CD14-positive monocyte (primary cell): Measurements from ENCODE around the gene CPLANE1. TPM values are rescaled to one million over a fixed set of nuclear protein-coding genes. Genes with fewer than 3 reads are reported as not detected.

ENCODE experiments used
- DNase-seq, 3 donors: peaks; one replicate each; pipeline ENCODE4 v3.0.0-alpha.2; 2011 to 2022
- H2AFZ ChIP-seq: 2 replicates; pipeline ENCODE4 v1.6.0; 2012; ENCODE audit warnings: mild to moderate bottlenecking, low read depth, low read length, inconsistent platforms; ENCODE audit not compliant: insufficient read depth, poor library complexity, severe bottlenecking
- H3K27ac ChIP-seq, 2 donors: 1 replicate in 1 of 2; 2 replicates in 1 of 2; pipeline ENCODE4 v1.5.1; 2012 to 2013; ENCODE audit warnings: low read length in 2 of 2, control low read depth in 1 of 2, inconsistent platforms in 1 of 2, low read depth in 1 of 2, mild to moderate bottlenecking in 1 of 2
- H3K27me3 ChIP-seq, 2 donors: one replicate each; pipeline versions ENCODE4 v1.6.0 to v1.6.1; 2011 to 2013; ENCODE audit warnings: low read length in 2 of 2; ENCODE audit not compliant: control insufficient read depth in 2 of 2, insufficient read depth in 2 of 2
- H3K36me3 ChIP-seq, 2 donors: replicated peaks in 1 of 2; 1 replicate in 1 of 2; 2 replicates in 1 of 2; pipeline versions ENCODE4 v1.5.1 to v1.6.1; 2012 to 2013; ENCODE audit warnings: low read length in 2 of 2, control low read depth in 1 of 2, inconsistent platforms in 1 of 2, mild to moderate bottlenecking in 1 of 2; ENCODE audit not compliant: insufficient read depth in 2 of 2, control insufficient read depth in 1 of 2
- H3K4me1 ChIP-seq, 2 donors: 1 replicate in 1 of 2; 2 replicates in 1 of 2; pipeline versions ENCODE4 v1.5.1 to v1.6.1; 2012 to 2013; ENCODE audit warnings: low read length in 2 of 2, control low read depth in 1 of 2, inconsistent platforms in 1 of 2, mild to moderate bottlenecking in 1 of 2, moderate library complexity in 1 of 2; ENCODE audit not compliant: insufficient read depth in 2 of 2, control insufficient read depth in 1 of 2
- H3K4me2 ChIP-seq: replicated peaks from 2 replicates; pipeline ENCODE3; 2012; ENCODE audit warnings: low read length, moderate library complexity, mild to moderate bottlenecking; ENCODE audit not compliant: poor library complexity, severe bottlenecking; ENCODE audit errors: extremely low read depth
- H3K4me3 ChIP-seq, 3 experiments: fragments of 200-600 bp in 1 of 3; sonication (generic) in 1 of 3; replicated peaks in 1 of 3; 1 replicate in 2 of 3; 2 replicates in 1 of 3; pipeline ENCODE4 v1.5.1; 2011 to 2013; ENCODE audit warnings: low read length in 3 of 3, mild to moderate bottlenecking in 3 of 3, control low read depth in 2 of 3, low read depth in 2 of 3, inconsistent platforms in 1 of 3, moderate library complexity in 1 of 3
- H3K79me2 ChIP-seq: 2 replicates; pipeline ENCODE4 v1.6.0; 2012; ENCODE audit warnings: mild to moderate bottlenecking, control low read depth, inconsistent platforms, low read length, moderate library complexity; ENCODE audit not compliant: insufficient read depth
- H3K9ac ChIP-seq: 2 replicates; pipeline ENCODE4 v1.6.0; 2017; ENCODE audit warnings: low read length, mild to moderate bottlenecking; ENCODE audit not compliant: insufficient read depth, poor library complexity, severe bottlenecking
- H3K9me3 ChIP-seq, 2 donors: replicated peaks in 1 of 2; 1 replicate in 1 of 2; 2 replicates in 1 of 2; pipeline versions ENCODE4 v1.5.1 to v1.6.1; 2012 to 2013; ENCODE audit warnings: low read length in 2 of 2, control low read depth in 1 of 2; ENCODE audit not compliant: control insufficient read depth in 1 of 2, insufficient read depth in 1 of 2
- H4K20me1 ChIP-seq: 2 replicates; pipeline ENCODE4 v1.6.0; 2012; ENCODE audit warnings: mild to moderate bottlenecking, low read length, control low read depth, moderate library complexity; ENCODE audit not compliant: insufficient read depth
- H3K27ac Mint-ChIP-seq, 7 donors: one replicate each; pipeline ENCODE4 v1.8.0; 2020; ENCODE audit warnings: mild to moderate bottlenecking in 7 of 7, mixed read lengths in 7 of 7, moderate library complexity in 6 of 7, inconsistent platforms in 2 of 7
- H3K27me3 Mint-ChIP-seq, 3 donors: one replicate each; pipeline ENCODE4 v1.8.0; 2021 to 2022; ENCODE audit warnings: low read depth in 3 of 3, mild to moderate bottlenecking in 3 of 3, mixed read lengths in 3 of 3, moderate library complexity in 3 of 3, inconsistent platforms in 1 of 3
- H3K36me3 Mint-ChIP-seq, 2 donors: one replicate each; pipeline ENCODE4 v1.8.0; 2020; ENCODE audit warnings: mixed read lengths in 2 of 2, inconsistent platforms in 1 of 2, mild to moderate bottlenecking in 1 of 2
- H3K4me1 Mint-ChIP-seq: one replicate; pipeline ENCODE4 v1.8.0; 2020; ENCODE audit warnings: mild to moderate bottlenecking, mixed read lengths
- H3K4me3 Mint-ChIP-seq, 2 donors: one replicate each; pipeline ENCODE4 v1.8.0; 2020; ENCODE audit warnings: mild to moderate bottlenecking in 2 of 2, mixed read lengths in 2 of 2, moderate library complexity in 1 of 2
- H3K9me3 Mint-ChIP-seq, 7 donors: one replicate each; pipeline ENCODE4 v1.8.0; 2020 to 2022; ENCODE audit warnings: mixed read lengths in 7 of 7, mild to moderate bottlenecking in 6 of 7, moderate library complexity in 6 of 7, inconsistent platforms in 2 of 7
- WGBS: methylation state at CpG from one replicate; pipeline ENCODE4 v1.1.5; 2013; ENCODE audit warnings: missing lambda C conversion rate; ENCODE audit not compliant: insufficient coverage; 5-methylcytosine and 5-hydroxymethylcytosine counted together
- intact Hi-C, 2 donors: fragments of 100-400 bp; cut with micrococcal nuclease; formaldehyde crosslinking; loops; one replicate each; pipeline versions ENCODE4 v1.15.0 to v1.15.1; 2023
- polyA plus RNA-seq, 3 donors: library from polyadenylated mRNA; depleted of rRNA in 1 of 3; unstranded in 2 of 3; stranded (reverse) in 1 of 3; fragments of 300-500 nt in 2 of 3; fragments of >200 nt in 1 of 3; fragmentation: Illumina TruSeq in 2 of 3; gene quantifications; 1 replicate in 2 of 3; 2 replicates in 1 of 3; pipeline ENCODE4 v1.2.3, GENCODE V29; 2012 to 2021
- TF ChIP-seq, protein P1 (sequence below): fragments of 200-600 bp; IDR thresholded peaks from one replicate; pipeline ENCODE4 v1.8.0; 2022; ENCODE audit warnings: antibody characterized with exemption, mild to moderate bottlenecking

The CPLANE1 gene
- polyA plus RNA-seq, 3 donors: 0.25 to 1.6 (median 0.88) TPM

DNA sequence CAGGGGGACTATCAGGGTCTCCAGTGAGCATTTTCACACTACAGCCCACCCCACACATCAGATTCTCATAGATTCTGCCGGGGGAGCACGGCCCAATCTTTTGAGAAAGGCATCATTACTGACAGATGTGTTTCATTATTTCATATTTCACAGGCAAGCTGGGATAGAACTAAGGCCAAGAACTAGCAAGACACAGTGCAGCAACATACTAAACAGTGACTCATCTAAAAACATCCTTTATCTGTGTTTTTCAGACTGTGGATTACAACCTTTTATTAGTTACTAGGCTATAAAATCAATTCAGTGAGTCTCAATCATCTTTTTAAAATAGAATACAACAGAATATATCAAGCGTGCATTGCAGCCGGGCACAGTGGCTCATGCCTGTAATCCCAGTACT is 59.8 kb downstream of the CPLANE1 start:
- H3K9me3 Mint-ChIP-seq: no peaks in the 10 kb centered on the region
- H3K36me3 ChIP-seq: peaks cover 0 to 8% of the 10 kb centered on the region in 2 donors
- H3K79me2 ChIP-seq: no peaks in the 10 kb centered on the region
- no peaks in the 10 kb centered on the region for H3K9me3 ChIP-seq
- H3K4me3 Mint-ChIP-seq: no peak overlapping the region
- no peak overlapping the region for H3K4me2 ChIP-seq
- no peaks in the 10 kb centered on the region for H3K4me1 ChIP-seq
- H3K27me3 ChIP-seq: no peaks in the 10 kb centered on the region
- H3K4me3 ChIP-seq: no peak overlapping the region
- no peaks in the 10 kb centered on the region for H3K4me1 Mint-ChIP-seq
- TF ChIP-seq, protein P1, sequence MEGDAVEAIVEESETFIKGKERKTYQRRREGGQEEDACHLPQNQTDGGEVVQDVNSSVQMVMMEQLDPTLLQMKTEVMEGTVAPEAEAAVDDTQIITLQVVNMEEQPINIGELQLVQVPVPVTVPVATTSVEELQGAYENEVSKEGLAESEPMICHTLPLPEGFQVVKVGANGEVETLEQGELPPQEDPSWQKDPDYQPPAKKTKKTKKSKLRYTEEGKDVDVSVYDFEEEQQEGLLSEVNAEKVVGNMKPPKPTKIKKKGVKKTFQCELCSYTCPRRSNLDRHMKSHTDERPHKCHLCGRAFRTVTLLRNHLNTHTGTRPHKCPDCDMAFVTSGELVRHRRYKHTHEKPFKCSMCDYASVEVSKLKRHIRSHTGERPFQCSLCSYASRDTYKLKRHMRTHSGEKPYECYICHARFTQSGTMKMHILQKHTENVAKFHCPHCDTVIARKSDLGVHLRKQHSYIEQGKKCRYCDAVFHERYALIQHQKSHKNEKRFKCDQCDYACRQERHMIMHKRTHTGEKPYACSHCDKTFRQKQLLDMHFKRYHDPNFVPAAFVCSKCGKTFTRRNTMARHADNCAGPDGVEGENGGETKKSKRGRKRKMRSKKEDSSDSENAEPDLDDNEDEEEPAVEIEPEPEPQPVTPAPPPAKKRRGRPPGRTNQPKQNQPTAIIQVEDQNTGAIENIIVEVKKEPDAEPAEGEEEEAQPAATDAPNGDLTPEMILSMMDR: no peak
- H3K9ac ChIP-seq: no peak overlapping the region
- H3K36me3 Mint-ChIP-seq: peaks cover 8 to 16% of the 10 kb centered on the region in 2 donors
- H2AFZ ChIP-seq: no peak overlapping the region
- intact Hi-C loops: no loop called here
- no peaks in the 10 kb centered on the region for H3K27me3 Mint-ChIP-seq
- H3K27ac Mint-ChIP-seq: no peak overlapping the region
- no peak overlapping the region for H3K27ac ChIP-seq
- no peaks in the 10 kb centered on the region for H4K20me1 ChIP-seq
- WGBS: no CpG with 5 or more reads among the region's 4 CpGs
- no peak for DNase-seq

- no CpG with 5 or more reads among the region's 3 CpGs for WGBS
- Histone ChIP-seq H3K27ac (no peak overlapping the region), H3K4me2 (no peak overlapping the region), H2AFZ (no peak overlapping the region), H4K20me1 (no peaks in the 10 kb centered on the region), H3K9ac (no peak overlapping the region), H3K27me3 (no peaks in the 10 kb centered on the region), H3K79me2 (no peaks in the 10 kb centered on the region), H3K36me3 (peaks cover 0 to 8% of the 10 kb centered on the region in 2 donors), H3K9me3 (no peaks in the 10 kb centered on the region), H3K4me1 (no peaks in the 10 kb centered on the region), H3K4me3 (no peak overlapping the region)
- no peaks in the 10 kb centered on the region for H3K4me1 Mint-ChIP-seq
- TF ChIP-seq, protein P1: no peak
- no peaks in the 10 kb centered on the region for H3K9me3 Mint-ChIP-seq
- no peak for DNase-seq
- H3K4me3 Mint-ChIP-seq: no peak overlapping the region
- intact Hi-C loops: no loop called here
- H3K36me3 Mint-ChIP-seq: peaks cover 10 to 12% of the 10 kb centered on the region in 2 donors
- no peak overlapping the region for H3K27ac Mint-ChIP-seq
- H3K27me3 Mint-ChIP-seq: no peaks in the 10 kb centered on the region
Observed at GRCh38 chr5:37187465-37187977, 61.7 kb downstream of the CPLANE1 start.
